HG03045 (cell line): ENCODE data around the gene GPR132.
"Not testable (repeated sequence)": the region's sequence is repeated elsewhere in the genome, so short reads cannot be mapped to it uniquely, and the experiment has no call there.

ENCODE experiments used
- ATAC-seq: cut with Tn5 transposase; IDR thresholded peaks from one replicate; pipeline ENCODE4 v1.9.1; 2021; ENCODE audit warnings: mild to moderate bottlenecking, moderate library complexity; ENCODE audit not compliant: unreplicated experiment

The GPR132 gene

DNA sequence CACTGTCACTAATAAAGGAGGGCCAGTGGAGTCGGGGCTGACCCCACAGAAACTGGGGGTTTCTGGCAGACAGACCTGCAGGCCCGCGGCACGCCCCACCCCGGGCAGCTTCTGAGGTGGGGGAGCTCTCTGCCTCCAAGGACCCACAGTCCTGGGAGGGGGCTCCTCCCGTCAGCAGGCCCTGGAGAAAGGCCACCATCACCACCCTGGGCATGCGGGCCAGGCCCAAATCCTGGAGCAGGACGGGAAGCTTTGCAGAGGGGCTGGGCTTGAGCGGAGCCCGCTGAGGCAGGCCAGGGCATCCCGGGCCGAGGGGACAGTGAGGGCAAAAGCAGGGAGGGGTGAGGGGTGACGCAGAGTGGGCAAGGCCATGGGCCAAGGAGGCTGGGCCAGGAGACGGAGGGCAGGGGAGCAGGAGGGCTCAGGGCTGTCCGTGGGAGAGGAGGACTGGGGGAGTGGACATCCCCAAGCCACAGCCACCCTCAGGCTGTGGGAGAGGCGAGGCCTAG, 11.1 kb upstream of the GPR132 start:
- ATAC-seq = no peak

DNA sequence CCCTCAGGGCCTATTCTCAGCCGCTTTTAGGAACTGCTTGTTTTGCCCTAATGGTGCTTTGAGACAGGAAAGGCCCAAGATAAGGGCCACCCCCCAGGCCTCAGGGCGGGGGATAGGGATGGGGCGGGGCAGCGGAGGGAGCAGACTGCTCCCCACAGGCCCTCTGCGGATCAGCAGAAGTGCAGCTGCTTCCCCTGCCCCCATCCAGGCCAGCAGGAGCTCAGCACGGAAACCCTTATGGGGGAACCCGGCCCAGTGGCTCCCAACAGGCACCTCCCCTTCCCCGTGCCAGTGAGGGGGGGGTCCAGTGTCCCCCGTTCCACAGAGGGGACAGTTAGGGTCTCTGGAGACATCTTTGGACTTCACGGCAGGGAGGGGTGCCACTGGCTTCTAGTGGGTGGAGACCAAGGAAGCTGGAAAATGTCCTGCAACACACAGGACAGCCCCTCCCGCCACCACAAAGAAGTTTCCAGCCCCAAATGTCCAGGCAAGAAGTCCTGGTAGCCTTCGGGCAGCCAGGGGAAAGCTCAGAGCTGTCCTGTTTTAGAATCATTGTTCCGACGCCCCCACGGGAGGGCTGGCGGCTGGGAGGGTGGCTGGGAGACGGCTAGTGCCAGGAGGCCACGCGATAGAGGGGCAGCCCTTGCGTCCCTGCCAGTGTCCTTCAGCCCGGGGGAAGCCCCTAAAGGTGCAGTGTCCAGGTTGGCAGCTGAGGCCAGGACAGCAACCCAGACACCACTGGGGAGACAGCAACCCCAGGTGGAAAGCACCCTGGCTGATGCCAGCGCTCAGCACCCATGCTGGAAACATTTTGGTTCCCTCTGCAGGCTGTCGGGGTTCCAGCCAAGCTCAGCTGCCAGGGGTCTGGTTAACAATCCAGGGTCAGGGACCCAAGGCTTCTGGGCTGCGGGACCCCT, 10.4 kb upstream of the GPR132 start:
- ATAC-seq = peak; percentile 54

DNA sequence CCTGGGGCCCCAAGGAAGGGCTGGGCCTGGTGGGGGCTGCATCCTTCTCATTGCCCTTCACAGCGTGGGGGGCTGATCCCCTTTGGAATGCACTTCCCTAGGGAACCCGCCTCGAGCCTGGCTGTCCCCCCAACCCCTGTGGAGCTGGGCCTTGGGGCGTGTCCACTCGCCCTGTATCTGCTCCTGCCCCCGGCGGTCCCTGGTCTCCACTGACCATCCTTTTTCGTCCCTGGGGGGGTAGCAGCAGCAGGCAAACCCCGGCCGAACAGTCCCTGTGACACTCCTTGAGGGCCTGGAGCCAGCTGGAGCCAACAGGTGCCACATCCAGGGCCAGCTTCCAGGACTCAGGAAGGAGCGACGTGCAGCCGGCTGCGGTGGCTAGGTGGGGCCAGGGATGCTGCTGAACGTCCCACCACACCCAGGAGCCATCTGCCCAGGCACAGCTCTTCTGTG, 9.4 kb upstream of the GPR132 start:
- no peak for ATAC-seq

- no peak for ATAC-seq
Measured at GRCh38 chr14:105073720-105074600, 8.7 kb upstream of the GPR132 start.

- ATAC-seq = no peak
Measured at GRCh38 chr14:105072892-105073719, 7.9 kb upstream of the GPR132 start.

DNA sequence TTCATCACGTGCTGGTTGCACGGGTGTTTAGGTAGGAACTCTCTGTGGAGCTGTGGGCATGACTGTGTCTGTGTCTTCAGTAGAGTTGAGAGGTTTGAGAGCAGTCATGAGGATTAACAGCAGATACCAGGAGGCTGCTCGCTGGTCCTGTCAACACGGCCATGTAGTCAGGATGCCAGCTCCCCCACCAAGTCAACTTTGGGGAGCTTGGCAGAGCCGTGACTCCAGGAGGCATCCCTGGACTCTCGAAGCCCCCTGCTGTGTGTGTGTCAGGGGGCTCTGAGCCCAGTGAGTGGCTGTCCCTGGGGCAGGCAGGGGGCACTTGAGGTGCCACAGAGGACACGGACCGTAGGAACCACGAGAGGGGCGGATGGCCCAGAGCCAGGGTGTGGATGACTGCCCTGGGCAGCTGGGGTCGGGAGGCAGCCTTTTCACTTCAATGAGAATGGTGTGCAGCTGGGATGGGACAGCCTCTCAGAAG, 7.2 kb upstream of the GPR132 start:
- ATAC-seq = no peak

GRCh38 chr14:105071942-105072341, 6.7 kb upstream of the GPR132 start:
- ATAC-seq = no peak

DNA sequence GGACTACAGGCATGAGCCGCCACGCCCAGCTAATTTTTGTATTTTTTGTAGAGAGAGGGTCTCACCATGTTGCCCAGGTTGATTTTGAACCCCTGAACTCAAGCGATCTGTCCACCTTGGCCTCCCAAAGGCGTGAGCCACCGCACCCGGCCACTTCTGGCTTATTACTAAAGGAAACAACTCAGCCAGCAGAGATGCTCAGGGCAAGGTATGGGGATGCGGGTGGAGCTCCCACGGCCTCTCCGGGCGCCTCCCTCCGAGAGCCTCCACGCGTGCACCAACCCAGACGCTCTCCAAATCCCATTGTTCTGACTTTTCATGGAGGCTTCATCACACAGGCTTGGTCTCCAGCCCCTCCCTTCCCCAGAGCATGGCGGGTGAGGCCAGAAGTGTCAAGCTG, 6.1 kb upstream of the GPR132 start:
- no peak for ATAC-seq

DNA sequence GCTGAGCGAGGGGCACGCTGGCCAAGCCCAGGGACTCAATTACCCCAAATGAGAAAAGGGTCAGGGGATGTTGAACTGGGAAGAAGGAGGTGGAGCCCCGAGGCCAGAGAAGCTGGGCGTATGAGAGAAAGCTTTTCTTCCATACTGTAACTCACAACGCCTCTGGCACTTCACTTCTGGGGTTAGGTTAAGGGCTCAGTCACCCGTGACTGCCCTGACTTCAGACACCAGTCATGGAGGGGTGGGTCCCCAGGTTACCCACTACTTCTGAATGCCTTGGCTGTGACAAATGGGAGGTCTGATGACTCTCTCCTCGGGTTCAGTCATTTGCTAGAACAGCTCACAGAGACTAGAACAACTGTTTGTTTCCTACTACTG, 5.5 kb upstream of the GPR132 start:
- ATAC-seq = no peak

GRCh38 chr14:105069871-105070759, 4.9 kb upstream of the GPR132 start:
- no peak for ATAC-seq

DNA sequence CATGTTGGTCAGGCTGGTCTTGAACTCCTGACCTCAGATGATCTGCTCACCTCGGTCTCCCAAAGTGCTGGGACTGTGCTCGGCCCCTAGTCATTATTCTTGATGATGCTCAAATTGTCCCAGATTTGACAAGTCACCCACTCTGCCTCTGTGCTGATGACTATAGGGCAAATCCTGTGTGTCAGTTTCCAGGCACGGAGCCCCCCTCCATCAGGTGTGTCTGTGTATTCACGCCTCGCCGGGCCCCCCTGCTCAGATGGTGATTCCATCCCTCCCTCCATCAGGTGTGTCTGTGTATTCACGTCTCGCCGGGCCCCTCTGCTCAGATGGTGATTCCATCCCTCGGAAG, 4.3 kb upstream of the GPR132 start:
- ATAC-seq = no peak

- no peak for ATAC-seq
Measured at GRCh38 chr14:105068818-105069217, 3.6 kb upstream of the GPR132 start.

DNA sequence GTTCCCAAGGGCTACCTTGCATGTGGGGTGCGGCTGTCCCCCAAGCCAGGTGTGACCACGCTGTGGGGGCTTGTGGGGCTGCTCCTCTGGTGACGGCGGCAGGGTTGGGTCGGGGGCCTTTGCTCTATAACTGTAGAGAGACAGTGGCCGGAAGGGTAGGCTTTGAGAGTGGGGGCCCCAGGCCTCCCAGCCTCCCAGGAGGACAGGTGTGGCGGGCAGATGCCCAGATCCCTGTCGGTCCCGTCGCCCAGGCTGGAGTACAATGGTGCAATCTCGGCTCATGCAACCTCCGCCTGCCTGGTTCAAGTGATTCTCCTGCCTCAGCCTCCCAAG, 2.7 kb upstream of the GPR132 start:
- ATAC-seq = no peak

DNA sequence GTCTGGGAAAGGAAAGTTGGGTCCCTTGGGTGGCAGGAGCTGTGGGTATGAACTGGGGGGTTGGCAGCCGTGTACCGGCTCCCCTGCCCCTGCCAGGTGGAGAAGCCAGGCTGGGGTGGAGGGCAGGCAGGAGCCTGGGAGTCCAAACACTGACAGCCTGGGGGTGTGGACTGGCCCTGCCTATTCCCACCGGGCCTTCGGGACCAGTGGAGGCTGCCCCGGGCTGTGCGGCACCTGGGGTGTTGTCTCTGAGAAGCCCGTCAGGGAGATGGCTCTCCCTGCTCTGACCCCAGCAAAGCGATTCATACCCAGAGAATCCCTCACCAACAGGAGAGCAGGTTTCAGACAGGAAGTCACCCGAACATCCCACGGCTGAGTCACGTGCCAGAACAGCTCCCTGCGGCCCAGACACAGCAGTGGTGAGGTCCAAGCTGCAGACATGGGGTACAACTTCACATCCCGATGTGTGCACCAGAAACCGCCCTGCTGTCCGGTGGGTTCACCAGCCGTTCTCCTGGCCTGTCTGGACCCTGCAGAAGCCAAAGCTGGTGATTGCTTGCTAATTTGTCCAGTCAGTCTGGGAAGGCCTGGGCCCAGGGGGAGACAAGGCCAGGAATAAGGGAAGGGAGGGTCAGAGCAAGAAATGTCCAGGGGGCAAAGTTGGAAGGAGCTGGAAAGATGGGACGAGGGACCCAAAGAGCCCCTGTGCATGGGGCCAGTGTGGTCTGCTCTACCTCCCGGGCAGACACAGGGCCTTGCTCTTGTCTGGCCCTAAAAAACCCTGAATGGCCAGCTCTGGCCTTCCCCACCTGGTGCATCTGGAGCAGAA, 2.1 kb upstream of the GPR132 start:
- ATAC-seq = no peak

DNA sequence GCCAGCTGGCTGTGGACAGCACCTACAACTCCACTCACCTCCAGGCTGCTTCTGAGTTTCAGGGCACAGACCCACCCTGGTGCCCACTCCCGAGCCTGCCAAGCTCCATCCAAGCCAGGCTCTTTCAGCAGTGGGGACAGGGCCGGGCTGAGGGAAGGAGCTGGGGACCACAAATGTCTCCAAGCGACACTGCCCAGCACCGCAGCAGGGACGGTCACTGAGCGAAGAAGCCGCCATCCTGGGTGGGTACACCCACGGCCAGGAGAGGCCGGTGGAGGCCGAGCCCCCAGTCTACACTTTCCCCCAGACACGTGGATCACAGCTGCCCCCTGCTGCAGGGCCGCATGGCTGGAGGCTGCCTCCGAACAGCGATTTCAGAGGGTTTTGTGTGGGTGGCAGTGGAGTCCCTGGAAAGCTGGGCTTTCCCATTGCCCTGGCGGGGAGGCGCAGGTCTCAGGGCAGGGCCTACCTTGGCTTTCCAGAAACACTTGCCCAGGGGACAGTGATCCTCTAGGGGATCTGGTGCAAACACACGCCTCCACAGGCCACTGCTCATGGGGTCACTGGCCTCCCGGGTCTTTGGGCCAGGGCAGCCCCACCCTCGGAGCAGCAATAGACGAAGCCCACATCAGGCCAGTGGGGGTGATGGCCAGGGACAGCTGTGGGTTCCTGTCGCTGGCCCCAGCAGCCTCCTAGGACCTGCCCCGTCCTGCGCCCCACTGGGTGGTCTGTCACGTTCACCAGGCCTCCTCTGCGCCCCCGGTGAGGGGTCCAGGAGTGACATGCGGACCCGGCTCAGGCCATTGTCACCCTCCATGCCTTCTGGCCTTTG, 1.2 kb upstream of the GPR132 start:
- no peak for ATAC-seq

GRCh38 chr14:105064721-105065143, 498 bp downstream of the GPR132 start:
- ATAC-seq = no peak

DNA sequence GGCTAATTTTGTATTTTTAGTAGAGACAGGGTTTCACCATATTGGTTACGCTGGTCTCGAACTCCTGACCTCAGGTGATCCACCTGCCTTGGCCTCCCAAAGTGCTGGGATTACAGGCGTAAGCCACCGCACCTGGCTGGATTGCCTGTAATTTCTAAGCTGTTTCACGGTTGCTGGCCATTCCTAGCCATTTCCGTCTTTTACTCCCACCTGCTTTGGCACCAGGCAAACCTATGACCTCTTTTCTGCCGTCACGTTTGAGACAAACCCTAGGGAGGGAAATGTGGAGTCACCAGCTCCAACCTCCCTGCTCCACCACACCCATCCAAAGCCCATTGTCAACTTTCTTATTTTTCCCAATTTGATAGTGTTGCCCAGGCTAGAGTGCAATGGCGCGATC, 1.2 kb downstream of the GPR132 start:
- no peak for ATAC-seq

GRCh38 chr14:105063506-105063905, 1.7 kb downstream of the GPR132 start:
- ATAC-seq = not testable (repeated sequence)
